HUES48 (cell line): ENCODE data around the gene JPH4.
"Not testable (repeated sequence)": the region's sequence is repeated elsewhere in the genome, so short reads cannot be mapped to it uniquely, and the experiment has no call there.

Experiments
- H3K27ac ChIP-seq: one replicate; pipeline ENCODE4 v1.7.0; 2013; ENCODE audit warnings: low read depth, low read length, inconsistent platforms
- H3K27me3 ChIP-seq: 2 replicates; pipeline ENCODE4 v1.6.1; 2013; ENCODE audit warnings: mild to moderate bottlenecking, low read length; ENCODE audit not compliant: control insufficient read depth, insufficient read depth
- H3K36me3 ChIP-seq: 2 replicates; pipeline ENCODE4 v1.6.1; 2013; ENCODE audit warnings: low read length; ENCODE audit not compliant: control insufficient read depth, insufficient read depth
- H3K4me1 ChIP-seq: 2 replicates; pipeline ENCODE4 v1.6.1; 2013; ENCODE audit warnings: mild to moderate bottlenecking, low read length; ENCODE audit not compliant: control insufficient read depth, insufficient read depth
- H3K4me3 ChIP-seq: 2 replicates; pipeline ENCODE4 v1.5.1; 2013; ENCODE audit warnings: mild to moderate bottlenecking, low read depth, low read length
- H3K9ac ChIP-seq: 2 replicates; pipeline ENCODE4 v1.6.1; 2013; ENCODE audit warnings: mild to moderate bottlenecking, low read depth, low read length, moderate library complexity
- H3K9me3 ChIP-seq: 2 replicates; pipeline ENCODE4 v1.6.1; 2013; ENCODE audit warnings: low read length; ENCODE audit not compliant: control insufficient read depth, insufficient read depth

JPH4 gene

DNA sequence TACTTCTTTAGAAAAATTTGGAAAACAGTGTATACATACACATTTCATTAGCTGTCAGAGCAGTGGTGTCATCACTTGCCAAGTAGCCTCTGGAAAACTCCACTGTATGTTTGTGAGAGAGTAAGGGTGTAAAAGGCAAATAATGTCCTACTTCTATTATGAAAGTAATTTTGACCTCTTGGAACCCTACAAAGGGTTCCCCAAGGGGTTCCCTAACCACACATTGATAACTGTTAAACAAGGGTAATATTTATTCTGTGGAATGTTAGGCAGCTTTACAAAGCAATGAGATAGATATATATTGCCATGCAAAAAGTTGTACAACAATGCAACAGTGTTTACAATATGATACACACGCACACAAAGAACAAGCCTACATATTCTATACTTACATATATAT is 38.9 kb upstream of the JPH4 start:
- no peak overlapping the region for H3K4me3 ChIP-seq
- H3K9me3 ChIP-seq, result no peaks in the 10 kb centered on the region
- no peaks in the 10 kb centered on the region for H3K27me3 ChIP-seq
- no peaks in the 10 kb centered on the region for H3K4me1 ChIP-seq
- no peaks in the 10 kb centered on the region for H3K36me3 ChIP-seq
- H3K9ac ChIP-seq, result no peak overlapping the region
- H3K27ac ChIP-seq, result no peak overlapping the region

DNA sequence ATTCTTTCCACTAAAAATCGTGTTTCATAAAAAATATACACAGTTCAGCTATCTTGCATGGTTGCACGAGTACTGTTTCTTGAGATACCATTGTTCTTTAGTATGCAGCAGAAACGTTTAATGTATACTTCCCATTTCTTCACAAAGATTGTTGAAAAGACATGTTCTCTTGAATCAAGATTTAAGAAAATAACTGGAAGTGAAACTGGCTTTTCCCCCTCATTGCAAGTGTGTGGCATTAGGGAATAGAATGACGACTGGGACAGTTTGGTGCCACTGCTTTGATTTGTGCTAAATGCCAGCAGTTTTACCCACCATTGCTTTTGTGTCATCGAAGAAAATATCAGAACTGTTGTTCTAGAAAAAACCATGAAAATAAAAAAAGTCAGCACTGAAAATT is 37.3 kb upstream of the JPH4 start:
- Histone ChIP-seq H3K27me3 (no peaks in the 10 kb centered on the region), H3K9me3 (no peaks in the 10 kb centered on the region), H3K36me3 (no peaks in the 10 kb centered on the region), H3K4me1 (no peaks in the 10 kb centered on the region), H3K9ac (no peak overlapping the region), H3K4me3 (no peak overlapping the region), H3K27ac (no peak overlapping the region)

DNA sequence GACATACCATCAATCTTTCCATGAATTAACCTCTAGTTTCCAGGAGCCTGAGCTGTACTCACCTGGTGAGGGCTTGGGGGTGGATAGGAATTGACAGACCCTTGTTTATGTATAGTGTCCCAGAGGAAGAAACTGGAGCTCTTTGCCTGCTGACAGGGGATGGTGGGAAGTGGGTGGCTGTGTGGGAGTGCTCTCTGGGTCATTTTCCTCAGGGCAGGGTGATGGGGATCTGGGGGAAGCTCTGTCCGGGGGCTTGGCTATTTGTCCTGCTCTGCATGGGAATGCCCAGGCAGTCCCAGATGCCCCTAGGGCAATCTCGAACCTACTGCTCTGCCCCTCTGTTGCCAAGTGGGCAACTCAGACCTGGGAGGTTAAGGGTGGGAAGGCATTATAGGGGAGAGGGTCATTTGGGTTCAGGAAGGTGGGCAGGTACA is 35.8 kb upstream of the JPH4 start:
- no peaks in the 10 kb centered on the region for H3K9me3 ChIP-seq
- H3K4me1 ChIP-seq, result no peaks in the 10 kb centered on the region
- H3K9ac ChIP-seq, result no peak overlapping the region
- H3K4me3 ChIP-seq, result no peak overlapping the region
- H3K27ac ChIP-seq, result no peak overlapping the region
- H3K27me3 ChIP-seq, result no peaks in the 10 kb centered on the region
- no peaks in the 10 kb centered on the region for H3K36me3 ChIP-seq

DNA sequence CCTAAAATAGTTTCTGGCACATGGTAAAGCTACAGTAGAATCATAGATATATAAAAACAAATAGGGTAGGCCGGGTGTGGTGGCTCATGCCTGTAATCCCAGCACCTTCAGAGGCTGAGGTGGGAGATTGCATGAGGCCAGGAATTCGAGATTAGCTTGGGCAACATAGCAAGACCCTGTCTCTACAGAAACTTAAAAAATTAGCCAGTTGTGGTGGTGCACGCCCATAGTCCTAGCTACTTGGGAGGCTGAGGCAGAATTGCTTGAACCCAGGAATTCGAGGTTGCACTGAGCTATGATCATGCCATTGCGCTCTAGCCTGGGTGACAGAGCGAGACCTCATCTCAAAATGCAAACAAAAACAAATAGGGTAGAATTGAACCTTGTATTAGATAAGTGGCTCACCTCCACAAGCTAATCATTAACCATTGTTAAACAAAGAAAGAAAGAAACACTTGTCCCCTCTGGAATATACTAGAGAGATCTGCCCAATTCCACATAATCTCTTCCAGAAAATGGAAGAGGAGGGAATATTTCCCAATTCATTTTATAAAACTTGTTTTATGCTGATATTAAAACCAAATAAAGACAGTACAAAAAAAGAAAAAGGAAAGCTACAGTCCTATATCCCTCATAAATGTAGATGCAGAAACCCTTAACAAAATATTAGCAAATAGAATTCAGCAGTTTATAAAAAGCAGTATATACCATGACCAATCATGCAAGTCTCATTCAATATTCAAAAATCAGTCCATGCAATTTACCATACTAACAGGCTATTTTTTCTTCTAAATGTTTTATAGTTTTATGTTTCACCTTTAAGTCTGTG is 34.9 kb upstream of the JPH4 start:
- H3K4me1 ChIP-seq, result no peaks in the 10 kb centered on the region
- no peak overlapping the region for H3K9ac ChIP-seq
- H3K27ac ChIP-seq, result no peak overlapping the region
- H3K27me3 ChIP-seq, result no peaks in the 10 kb centered on the region
- no peaks in the 10 kb centered on the region for H3K36me3 ChIP-seq
- no peak overlapping the region for H3K4me3 ChIP-seq
- H3K9me3 ChIP-seq, result no peaks in the 10 kb centered on the region

DNA sequence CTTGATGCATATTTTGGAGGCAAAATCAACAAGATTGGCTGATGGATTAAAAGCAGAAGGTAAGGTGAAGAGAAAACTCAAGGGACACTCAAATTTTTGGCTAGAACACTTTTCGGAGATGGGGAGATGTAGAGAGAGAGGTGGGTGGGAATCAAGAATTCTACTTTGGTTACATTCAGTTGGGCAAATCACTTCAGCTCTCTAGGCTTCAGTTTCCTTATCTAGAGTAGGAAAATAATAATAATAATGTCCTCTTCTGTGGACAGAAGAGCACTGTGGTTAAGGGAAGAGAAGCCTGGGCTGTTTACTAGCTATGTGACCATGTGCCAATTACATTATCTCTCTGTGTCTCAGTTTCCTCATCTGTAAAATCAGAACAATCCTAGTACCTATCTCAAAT is 34.2 kb upstream of the JPH4 start:
- no peak overlapping the region for H3K27ac ChIP-seq
- no peaks in the 10 kb centered on the region for H3K9me3 ChIP-seq
- no peaks in the 10 kb centered on the region for H3K36me3 ChIP-seq
- no peak overlapping the region for H3K9ac ChIP-seq
- H3K4me3 ChIP-seq, result no peak overlapping the region
- no peaks in the 10 kb centered on the region for H3K27me3 ChIP-seq
- no peaks in the 10 kb centered on the region for H3K4me1 ChIP-seq

DNA sequence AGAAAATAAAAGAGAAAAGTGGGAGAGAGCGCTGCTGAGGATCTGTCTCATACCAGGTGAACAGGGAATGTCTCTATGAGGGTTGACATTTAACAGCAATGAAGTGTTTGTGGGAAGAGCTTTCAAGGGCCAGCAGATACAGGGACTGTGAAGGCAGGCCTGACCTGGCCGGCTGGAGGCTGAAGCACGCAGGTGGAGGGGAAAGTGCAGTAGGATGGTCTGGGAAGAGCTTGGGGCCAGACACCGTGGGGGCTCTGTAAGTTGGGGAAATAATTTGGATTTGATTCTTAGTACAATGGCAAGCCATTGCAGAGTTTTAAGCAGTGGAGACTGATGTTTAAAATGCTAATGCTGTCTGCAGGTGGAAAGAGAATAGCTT is 33.8 kb upstream of the JPH4 start:
- no peak overlapping the region for H3K27ac ChIP-seq
- H3K27me3 ChIP-seq, result no peaks in the 10 kb centered on the region
- no peaks in the 10 kb centered on the region for H3K9me3 ChIP-seq
- H3K9ac ChIP-seq, result no peak overlapping the region
- H3K36me3 ChIP-seq, result no peaks in the 10 kb centered on the region
- no peaks in the 10 kb centered on the region for H3K4me1 ChIP-seq
- H3K4me3 ChIP-seq, result no peak overlapping the region

DNA sequence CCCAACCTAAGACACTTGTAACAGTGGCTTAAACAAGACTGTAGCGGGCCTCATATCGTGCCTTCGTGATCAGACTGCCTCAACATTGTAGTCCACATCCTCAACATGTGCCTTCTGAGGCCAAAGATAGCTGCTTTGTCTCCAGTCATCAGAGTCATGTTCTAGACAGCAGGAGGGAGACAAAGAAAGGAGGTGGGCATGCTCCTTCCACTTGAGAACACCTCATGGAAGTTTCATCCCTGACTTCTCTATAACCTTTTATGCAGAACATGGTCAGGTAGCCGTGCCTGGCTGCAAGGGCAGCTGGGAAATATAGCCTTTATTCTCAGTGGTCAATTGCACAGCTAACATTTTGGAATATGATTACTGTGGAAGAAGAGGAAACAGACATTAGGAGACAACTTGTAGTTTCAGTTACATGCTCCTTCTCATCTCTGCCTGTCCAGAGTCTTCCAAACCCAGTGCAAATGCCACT is 32.3 kb upstream of the JPH4 start:
- no peaks in the 10 kb centered on the region for H3K9me3 ChIP-seq
- H3K36me3 ChIP-seq, result no peaks in the 10 kb centered on the region
- H3K4me1 ChIP-seq, result no peaks in the 10 kb centered on the region
- H3K27me3 ChIP-seq, result no peaks in the 10 kb centered on the region
- H3K4me3 ChIP-seq, result no peak overlapping the region
- H3K27ac ChIP-seq, result no peak overlapping the region
- no peak overlapping the region for H3K9ac ChIP-seq

DNA sequence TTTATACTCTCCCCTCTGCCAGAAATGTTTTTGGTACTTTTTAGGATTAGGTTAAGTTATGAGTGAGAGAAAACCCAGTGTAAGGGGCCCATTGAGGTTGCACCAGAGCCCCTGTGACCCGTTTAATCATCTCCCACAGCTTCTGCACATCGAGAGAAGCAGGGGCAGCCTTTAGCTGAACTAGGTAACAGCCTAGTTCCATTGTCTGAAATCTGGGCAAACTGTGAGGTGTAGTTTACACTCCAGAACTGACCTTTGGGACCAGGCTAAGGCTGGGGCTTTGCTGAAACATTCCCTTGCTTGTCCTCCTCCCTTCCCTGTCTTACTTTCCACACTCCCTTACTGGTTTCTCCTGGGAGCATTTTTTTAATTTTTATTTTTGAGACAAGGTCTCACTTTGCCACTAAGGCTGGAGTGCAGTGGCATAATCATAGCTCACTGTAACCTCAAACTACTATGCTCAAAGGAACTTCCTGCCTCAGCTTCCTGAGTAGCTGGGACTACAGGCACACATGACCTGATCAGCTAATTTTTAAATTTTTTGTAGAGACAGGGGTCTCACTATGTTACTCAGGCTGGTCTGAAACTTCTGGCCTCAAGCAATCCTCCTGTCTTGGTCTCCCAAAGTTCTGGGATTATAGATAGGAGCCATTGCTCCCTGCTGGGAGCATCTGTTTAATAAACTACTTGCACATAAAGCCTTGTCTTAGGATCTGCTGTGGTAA is 31.7 kb upstream of the JPH4 start:
- Histone ChIP-seq H3K4me1 (no peaks in the 10 kb centered on the region), H3K36me3 (no peaks in the 10 kb centered on the region), H3K4me3 (no peak overlapping the region), H3K27ac (no peak overlapping the region), H3K9me3 (no peaks in the 10 kb centered on the region), H3K27me3 (no peaks in the 10 kb centered on the region), H3K9ac (no peak overlapping the region)

DNA sequence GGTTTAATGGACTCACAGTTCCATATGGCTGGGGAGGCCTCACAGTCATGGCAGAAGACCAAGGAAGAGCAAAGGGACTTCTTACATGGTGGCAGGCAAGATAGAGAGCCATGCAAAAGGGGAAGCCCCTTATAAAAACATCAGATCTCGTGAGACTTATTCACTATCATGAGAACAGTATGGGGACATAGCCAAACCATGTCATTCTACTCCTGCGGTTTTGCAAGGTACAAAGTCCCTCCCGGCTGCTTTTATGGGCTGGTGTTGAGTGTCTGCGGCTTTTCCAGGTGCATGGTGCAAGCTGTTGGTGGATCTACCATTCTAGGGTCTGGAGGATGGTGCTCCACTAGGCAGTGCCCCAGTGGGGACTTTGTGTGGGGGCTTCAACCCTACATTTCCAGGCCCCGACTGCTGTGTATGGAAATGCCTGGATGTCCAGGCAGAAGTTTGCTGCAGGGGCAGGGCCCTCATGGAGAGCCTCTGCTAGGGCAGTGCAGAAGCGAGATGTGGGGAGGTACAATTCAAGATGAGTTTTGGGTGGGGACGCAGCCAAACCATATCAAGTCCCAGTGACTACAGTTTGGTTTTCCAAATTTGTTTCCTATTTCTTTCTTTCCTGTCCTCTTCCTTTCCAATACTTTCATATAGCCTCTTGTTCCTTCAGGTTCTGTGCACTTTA is 31.0 kb upstream of the JPH4 start:
- not testable (repeated sequence) for H3K9ac ChIP-seq, H3K36me3 ChIP-seq, H3K4me3 ChIP-seq, H3K4me1 ChIP-seq, H3K9me3 ChIP-seq, H3K27ac ChIP-seq, H3K27me3 ChIP-seq

DNA sequence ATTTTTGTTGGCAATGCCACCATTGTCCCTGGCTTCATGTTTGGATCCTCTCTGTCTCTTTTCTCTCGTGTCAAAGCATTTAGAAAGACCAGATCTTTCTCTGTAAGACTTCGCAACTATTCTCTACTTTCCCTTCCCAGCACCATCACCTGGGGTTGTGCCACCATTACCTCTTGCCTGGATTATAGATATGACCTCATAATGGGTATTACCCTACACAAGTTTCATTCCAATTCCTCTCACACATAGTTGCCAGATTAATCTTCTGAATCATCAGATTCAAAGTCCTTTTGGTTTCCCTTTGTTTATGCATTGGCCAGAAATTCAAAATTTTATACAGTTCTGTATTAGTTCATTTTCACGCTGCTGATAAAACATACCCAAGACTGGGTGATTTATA is 30.4 kb upstream of the JPH4 start:
- H3K27me3 ChIP-seq, result no peaks in the 10 kb centered on the region
- H3K4me3 ChIP-seq, result no peak overlapping the region
- H3K4me1 ChIP-seq, result no peaks in the 10 kb centered on the region
- H3K27ac ChIP-seq, result no peak overlapping the region
- no peaks in the 10 kb centered on the region for H3K9me3 ChIP-seq
- H3K36me3 ChIP-seq, result no peaks in the 10 kb centered on the region
- H3K9ac ChIP-seq, result no peak overlapping the region

DNA sequence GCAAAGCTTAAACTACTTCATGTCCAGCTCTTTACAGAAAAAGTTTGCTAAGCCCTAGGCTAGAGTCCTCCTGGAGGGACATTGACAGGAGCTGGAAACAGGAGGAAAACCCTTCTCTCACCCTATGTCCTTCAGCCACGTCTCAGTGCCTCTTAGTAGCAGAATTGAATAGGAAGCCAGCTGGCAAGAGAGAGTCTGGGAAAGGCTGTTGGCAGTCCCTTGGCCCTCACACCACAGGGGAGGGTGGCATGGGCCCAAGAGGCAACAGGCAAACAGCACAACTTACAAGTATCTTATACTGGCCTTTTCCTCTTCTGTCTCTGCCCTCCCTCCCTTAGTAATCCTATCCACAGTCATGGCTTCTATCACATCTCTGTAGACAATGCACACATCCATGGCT is 29.9 kb upstream of the JPH4 start:
- Histone ChIP-seq H3K9me3 (no peaks in the 10 kb centered on the region), H3K4me3 (no peak overlapping the region), H3K4me1 (no peaks in the 10 kb centered on the region), H3K36me3 (no peaks in the 10 kb centered on the region), H3K27me3 (no peaks in the 10 kb centered on the region), H3K9ac (no peak overlapping the region), H3K27ac (no peak overlapping the region)
